GM19238 (cell line): ENCODE data around the gene SERPINA6.
"Not testable (repeated sequence)": the region's sequence is repeated elsewhere in the genome, so short reads cannot be mapped to it uniquely, and the experiment has no call there.

Experiments used
- DNase-seq: peaks from one replicate; pipeline ENCODE4 v3.0.0; 2011; ENCODE audit warnings: low spot score; ENCODE audit not compliant: insufficient read length

Gene SERPINA6

GRCh38 chr14:94292872-94293577 lies 30.1 kb downstream of the SERPINA6 start, which contains the start of gene SERPINA10:
Gene SERPINA10, minus strand, starts transcription at chr14:94293268. Its CDS starts 2,675 bp downstream, at chr14:94290593.
- no peak for DNase-seq

- no peak for DNase-seq
Measured at GRCh38 chr14:94292526-94292871, 30.6 kb downstream of the SERPINA6 start.

GRCh38 chr14:94291906-94292525 lies 31.1 kb downstream of the SERPINA6 start:
- no peak for DNase-seq

- DNase-seq = no peak
Measured at GRCh38 chr14:94291159-94291905, 31.8 kb downstream of the SERPINA6 start.

- no peak for DNase-seq
Measured at GRCh38 chr14:94290197-94290596, 32.9 kb downstream of the SERPINA6 start.

- DNase-seq = no peak
Measured at GRCh38 chr14:94288610-94289465, 34.3 kb downstream of the SERPINA6 start.

- DNase-seq = no peak
Measured at GRCh38 chr14:94285158-94285557, 38.0 kb downstream of the SERPINA6 start.

GRCh38 chr14:94284221-94284620 lies 38.9 kb downstream of the SERPINA6 start:
- DNase-seq = no peak

- no peak for DNase-seq
Measured at GRCh38 chr14:94282991-94283723, 40.0 kb downstream of the SERPINA6 start.

- DNase-seq = no peak
Measured at GRCh38 chr14:94278731-94279130, 44.4 kb downstream of the SERPINA6 start.

GRCh38 chr14:94276898-94277561 lies 46.1 kb downstream of the SERPINA6 start:
- not testable (repeated sequence) for DNase-seq

- no peak for DNase-seq
Measured at GRCh38 chr14:94269156-94269555, 54.0 kb downstream of the SERPINA6 start.

GRCh38 chr14:94268582-94268981 lies 54.6 kb downstream of the SERPINA6 start:
- not testable (repeated sequence) for DNase-seq

GRCh38 chr14:94267352-94267751 lies 55.8 kb downstream of the SERPINA6 start:
- DNase-seq = no peak

GRCh38 chr14:94264195-94264594 lies 58.9 kb downstream of the SERPINA6 start:
- not testable (repeated sequence) for DNase-seq
